HEK293T (cell line): ENCODE results near the gene PRDM16.

Experiments
- ARNT ChIP-seq: fragments of 450-650 bp; IDR thresholded peaks from 2 replicates; pipeline ENCODE4 v1.6.1; 2017; ENCODE audit warnings: mild to moderate bottlenecking
- BHLHE40 ChIP-seq: fragments of 450-650 bp; IDR thresholded peaks from 2 replicates; pipeline ENCODE4 v1.6.1; 2016; ENCODE audit warnings: mild to moderate bottlenecking, moderate library complexity, borderline replicate concordance
- FOXK2 ChIP-seq: fragments of 450-650 bp; IDR thresholded peaks from 2 replicates; pipeline ENCODE4 v1.6.1; 2016; ENCODE audit warnings: mild to moderate bottlenecking
- L3MBTL2 ChIP-seq: fragments of 450-650 bp; conservative IDR thresholded peaks from 2 replicates; pipeline ENCODE4 v1.6.1; 2016; ENCODE audit warnings: mild to moderate bottlenecking
- LEF1 ChIP-seq: fragments of 450-650 bp; IDR thresholded peaks from 2 replicates; pipeline ENCODE4 v1.6.1; 2017; ENCODE audit warnings: mild to moderate bottlenecking, borderline replicate concordance
- PKNOX1 ChIP-seq: fragments of 450-650 bp; IDR thresholded peaks from 2 replicates; pipeline ENCODE4 v1.6.1; 2016

DNA sequence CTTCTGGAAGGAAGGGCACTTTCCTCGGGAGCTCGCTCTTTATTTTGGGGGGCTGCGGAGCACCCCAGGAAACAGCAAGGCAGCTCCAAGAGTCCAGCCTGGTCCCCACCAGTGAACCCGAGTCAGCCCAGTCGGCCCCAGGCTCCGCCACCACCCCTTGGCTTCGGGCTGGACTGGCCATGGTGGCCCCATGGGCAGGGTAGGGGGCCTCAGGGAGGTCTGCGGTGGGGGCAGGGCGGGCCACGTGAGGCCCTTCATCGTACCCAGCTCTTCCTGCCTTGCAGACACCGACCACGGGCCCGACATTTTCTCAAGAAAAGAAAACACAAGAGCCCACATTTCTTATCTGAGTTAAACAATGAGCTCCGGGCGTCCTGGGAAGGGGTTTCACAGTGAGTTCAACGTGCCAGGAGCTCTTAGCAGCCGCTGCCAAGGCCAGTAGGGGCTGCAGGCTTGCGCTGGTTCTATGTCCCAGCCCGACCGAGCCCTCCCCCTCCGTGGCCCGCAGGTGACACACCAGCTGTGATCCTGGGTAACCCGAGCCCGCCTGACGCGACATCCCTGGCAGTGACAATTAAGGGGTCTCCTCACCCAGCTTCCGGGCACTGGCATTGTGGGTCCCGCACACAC lies 66.2 kb downstream of the PRDM16 start:
- no peak for TF ChIP-seq FOXK2
- TF ChIP-seq BHLHE40 = no peak
- no peak for TF ChIP-seq LEF1
- TF ChIP-seq PKNOX1 = no peak
- no peak for TF ChIP-seq ARNT
- TF ChIP-seq L3MBTL2 = no peak
